Vagina (tissue), 2 donors: ENCODE measurements around the gene KCTD17.

Experiments
- POLR2A ChIP-seq, 2 donors: fragments of 450-650 bp; IDR thresholded peaks; one replicate each; pipeline ENCODE4 v1.6.1; 2017; ENCODE audit warnings: antibody characterized with exemption in 2 of 2, mild to moderate bottlenecking in 2 of 2, moderate library complexity in 2 of 2
- POLR2AphosphoS5 ChIP-seq, 2 donors: sonication (generic); formaldehyde crosslinking; IDR thresholded peaks; one replicate each; pipeline ENCODE4 v1.9.0; 2017; ENCODE audit warnings: antibody characterized with exemption in 2 of 2, mild to moderate bottlenecking in 2 of 2, low read depth in 1 of 2; ENCODE audit not compliant: insufficient read depth in 1 of 2
- TF ChIP-seq, protein P1 (sequence below), 3 experiments: fragments of 450-650 bp in 2 of 3; fragments of 200-600 bp in 1 of 3; sonication (generic) in 1 of 3; IDR thresholded peaks; one replicate each; pipeline ENCODE4 v1.5.1; 2017 to 2019; ENCODE audit warnings: antibody characterized with exemption in 3 of 3, mild to moderate bottlenecking in 2 of 3, moderate library complexity in 2 of 3

DNA sequence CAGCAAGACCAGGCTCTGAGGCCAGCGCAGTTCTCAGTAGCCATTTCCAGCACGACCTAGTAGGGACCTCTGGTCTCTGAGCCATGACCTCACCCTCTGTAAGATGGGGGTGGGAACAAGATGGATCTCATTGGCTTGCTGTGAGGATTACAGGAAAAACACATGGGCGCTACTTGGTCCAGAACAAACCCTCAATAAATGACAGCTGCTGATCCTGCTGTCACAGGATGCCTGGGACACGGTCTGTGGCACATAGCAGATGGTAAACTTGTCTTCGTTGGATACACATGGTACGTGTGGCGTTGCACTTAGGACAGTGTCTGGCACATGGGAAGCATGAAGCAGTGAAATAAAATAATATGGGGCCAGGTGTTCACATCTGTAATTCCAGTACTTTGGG is 4.5 kb upstream of the KCTD17 start:
- TF ChIP-seq, protein P1, sequence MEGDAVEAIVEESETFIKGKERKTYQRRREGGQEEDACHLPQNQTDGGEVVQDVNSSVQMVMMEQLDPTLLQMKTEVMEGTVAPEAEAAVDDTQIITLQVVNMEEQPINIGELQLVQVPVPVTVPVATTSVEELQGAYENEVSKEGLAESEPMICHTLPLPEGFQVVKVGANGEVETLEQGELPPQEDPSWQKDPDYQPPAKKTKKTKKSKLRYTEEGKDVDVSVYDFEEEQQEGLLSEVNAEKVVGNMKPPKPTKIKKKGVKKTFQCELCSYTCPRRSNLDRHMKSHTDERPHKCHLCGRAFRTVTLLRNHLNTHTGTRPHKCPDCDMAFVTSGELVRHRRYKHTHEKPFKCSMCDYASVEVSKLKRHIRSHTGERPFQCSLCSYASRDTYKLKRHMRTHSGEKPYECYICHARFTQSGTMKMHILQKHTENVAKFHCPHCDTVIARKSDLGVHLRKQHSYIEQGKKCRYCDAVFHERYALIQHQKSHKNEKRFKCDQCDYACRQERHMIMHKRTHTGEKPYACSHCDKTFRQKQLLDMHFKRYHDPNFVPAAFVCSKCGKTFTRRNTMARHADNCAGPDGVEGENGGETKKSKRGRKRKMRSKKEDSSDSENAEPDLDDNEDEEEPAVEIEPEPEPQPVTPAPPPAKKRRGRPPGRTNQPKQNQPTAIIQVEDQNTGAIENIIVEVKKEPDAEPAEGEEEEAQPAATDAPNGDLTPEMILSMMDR (IDR thresholded peaks at IDR 0.05), result no peak
- TF ChIP-seq POLR2AphosphoS5 (IDR thresholded peaks at IDR 0.05; ENCODE audit: insufficient read depth in 1 of 2, low read depth in 1 of 2) (no peak), POLR2A (IDR thresholded peaks at IDR 0.05) (no peak)
